Measurements from ENCODE around the gene ANKRD35.

The ANKRD35 gene

GRCh38 chr1:145886390-145886789 lies 724 bp upstream of the ANKRD35 start:
- Mint-ChIP-seq H3K27ac (no peak overlapping the region), H3K27me3 (peaks cover 25% of the 10 kb centered on the region), H3K9me3 (no peaks in the 10 kb centered on the region), H3K4me1 (ENCODE audit: low read depth) (peaks cover 20% of the 10 kb centered on the region), H3K36me3 (ENCODE audit: low read depth) (no peaks in the 10 kb centered on the region), H3K4me3 (peak overlapping the region; percentile 83)
- DNase-seq: no peak

GRCh38 chr1:145884675-145885074 lies 991 bp downstream of the ANKRD35 start:
- Mint-ChIP-seq H3K4me3 (peak overlapping the region; percentile 83), H3K27me3 (peaks cover 25% of the 10 kb centered on the region), H3K27ac (no peak overlapping the region), H3K4me1 (ENCODE audit: low read depth) (peaks cover 20% of the 10 kb centered on the region), H3K9me3 (no peaks in the 10 kb centered on the region), H3K36me3 (ENCODE audit: low read depth) (no peaks in the 10 kb centered on the region)
- no peak for DNase-seq

DNA sequence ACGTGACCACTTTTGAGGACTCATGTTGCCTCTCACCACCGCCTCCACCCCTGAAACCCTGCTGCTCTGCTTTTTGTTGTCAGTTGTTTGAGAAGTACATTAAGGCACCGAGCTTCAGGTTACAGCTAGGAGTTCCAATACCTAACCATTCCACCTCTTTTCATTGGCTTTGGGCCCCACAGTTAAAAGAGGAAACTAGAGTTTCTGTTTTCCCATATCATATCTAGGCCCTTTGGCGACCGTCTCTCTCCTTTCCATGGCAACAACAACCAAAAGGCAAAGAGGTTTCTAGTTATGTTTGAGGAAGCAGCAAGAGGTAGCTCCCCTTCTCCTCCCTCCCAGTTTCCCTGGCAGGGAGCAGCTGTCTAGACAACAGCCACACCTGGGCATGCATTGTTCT lies 5.9 kb downstream of the ANKRD35 start:
- Mint-ChIP-seq H3K4me3 (no peak overlapping the region), H3K36me3 (ENCODE audit: low read depth) (no peaks in the 10 kb centered on the region), H3K9me3 (no peaks in the 10 kb centered on the region), H3K27me3 (peaks cover 19% of the 10 kb centered on the region), H3K27ac (no peak overlapping the region), H3K4me1 (ENCODE audit: low read depth) (peaks cover 3% of the 10 kb centered on the region)
- no peak for DNase-seq

DNA sequence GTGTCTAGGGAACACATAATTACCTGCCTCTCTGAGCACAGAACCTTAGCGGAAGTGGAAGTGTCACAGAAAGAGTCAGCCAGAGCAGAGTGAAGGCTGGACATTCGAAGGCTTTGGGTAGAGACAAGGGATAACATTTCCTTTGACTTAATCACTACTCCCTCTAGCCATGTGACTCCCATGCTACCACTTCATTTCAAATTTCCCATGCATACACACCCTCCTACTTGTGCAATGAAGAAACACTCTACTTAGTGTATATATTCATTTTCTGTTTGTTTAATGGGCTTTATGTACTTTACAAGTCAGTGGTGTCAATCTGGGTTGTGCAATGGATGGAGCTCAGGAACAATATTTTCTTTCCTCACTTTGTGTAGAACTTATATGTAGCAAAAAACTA lies 6.9 kb downstream of the ANKRD35 start:
- no peak for DNase-seq
- H3K27me3 Mint-ChIP-seq: peaks cover 8% of the 10 kb centered on the region
- no peaks in the 10 kb centered on the region for H3K36me3 Mint-ChIP-seq (ENCODE audit: low read depth)
- no peaks in the 10 kb centered on the region for H3K4me1 Mint-ChIP-seq (ENCODE audit: low read depth)
- no peak overlapping the region for H3K4me3 Mint-ChIP-seq
- H3K9me3 Mint-ChIP-seq: no peaks in the 10 kb centered on the region
- H3K27ac Mint-ChIP-seq: no peak overlapping the region

DNA sequence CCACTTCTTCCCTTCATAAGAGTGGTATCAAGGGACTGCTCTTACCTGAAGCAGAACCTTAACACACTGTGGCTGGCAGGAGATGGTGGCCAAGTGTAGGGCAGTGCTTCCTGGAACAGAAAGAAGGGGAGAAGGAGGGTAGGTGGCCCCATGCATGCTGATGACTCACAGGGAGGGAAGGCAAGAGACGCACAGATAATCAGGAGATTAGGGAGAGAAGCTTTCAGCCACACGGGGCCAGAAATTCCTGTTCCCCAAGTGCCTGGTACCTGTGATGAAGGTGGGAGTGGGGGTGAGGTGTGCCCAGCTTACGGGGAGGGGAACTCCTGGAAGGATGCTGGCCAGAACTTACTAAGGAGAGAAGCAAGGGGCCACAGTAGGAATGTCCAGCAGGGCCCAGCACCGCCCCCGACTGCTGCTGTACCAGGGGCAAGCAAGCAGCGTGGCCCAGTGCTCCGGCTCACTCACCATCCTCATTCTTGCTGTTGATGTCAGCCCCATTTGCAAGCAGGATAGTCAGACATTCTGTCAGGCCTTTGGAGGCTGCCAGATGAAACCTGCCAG lies 7.7 kb downstream of the ANKRD35 start:
- H3K27ac Mint-ChIP-seq: no peak overlapping the region
- DNase-seq: no peak
- peaks cover 5% of the 10 kb centered on the region for H3K27me3 Mint-ChIP-seq
- no peak overlapping the region for H3K4me3 Mint-ChIP-seq
- no peaks in the 10 kb centered on the region for H3K9me3 Mint-ChIP-seq
- peaks cover under 1% of the 10 kb centered on the region for H3K4me1 Mint-ChIP-seq (ENCODE audit: low read depth)
- no peaks in the 10 kb centered on the region for H3K36me3 Mint-ChIP-seq (ENCODE audit: low read depth)

- Mint-ChIP-seq H3K36me3 (ENCODE audit: low read depth) (no peaks in the 10 kb centered on the region), H3K4me3 (no peak overlapping the region), H3K9me3 (no peaks in the 10 kb centered on the region), H3K4me1 (ENCODE audit: low read depth) (peaks cover 17% of the 10 kb centered on the region), H3K27me3 (peaks cover 9% of the 10 kb centered on the region), H3K27ac (no peak overlapping the region)
- no peak for DNase-seq
These were observed 11.0 kb downstream of the ANKRD35 start for GRCh38 chr1:145874646-145875045.

DNA sequence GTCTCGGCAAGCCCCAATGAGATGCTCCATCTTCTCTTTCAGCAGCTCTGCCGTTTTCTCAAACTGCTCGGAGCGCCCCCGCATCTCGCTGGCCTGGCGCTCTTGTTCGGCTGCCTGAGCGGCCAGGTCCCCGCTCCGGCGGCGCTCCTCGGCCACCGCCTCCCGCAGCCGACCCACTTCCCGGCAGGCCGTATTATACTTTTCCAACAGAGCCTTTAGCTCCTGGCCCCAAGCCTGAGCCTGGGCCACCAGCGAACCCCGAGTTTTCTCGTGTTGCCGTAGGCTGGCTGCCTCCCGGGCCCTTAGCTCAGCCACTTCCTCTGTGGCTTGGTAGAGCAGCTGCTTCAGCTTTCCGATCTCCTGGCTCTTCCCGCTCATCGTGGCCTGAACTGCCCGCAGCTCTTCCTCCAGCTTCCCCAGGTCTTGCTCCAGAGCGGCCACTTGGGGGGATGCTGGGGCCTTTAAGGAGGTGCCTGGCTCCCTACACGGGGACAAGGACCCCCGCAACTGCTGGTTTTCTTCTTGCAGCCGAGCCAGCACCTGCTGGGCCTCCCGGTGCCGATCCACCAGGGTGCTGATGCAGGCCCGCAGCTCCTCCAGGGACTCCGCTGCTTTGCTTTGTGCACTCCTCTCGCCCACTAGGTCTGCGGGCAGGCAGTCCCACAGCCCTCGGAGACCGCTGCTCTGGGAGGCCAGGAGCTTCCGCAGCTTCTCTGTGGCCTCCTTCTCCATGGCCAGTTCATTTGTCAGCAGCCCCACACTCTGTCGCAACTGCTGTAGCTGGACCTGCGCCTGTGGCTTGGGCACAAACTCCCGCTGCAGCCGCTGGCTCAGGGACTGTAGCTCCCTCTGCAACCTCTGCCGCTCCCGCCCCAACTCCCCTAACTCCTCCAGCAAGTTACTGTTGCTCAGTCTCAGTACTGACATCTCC lies 13.4 kb downstream of the ANKRD35 start:
- peaks cover 17% of the 10 kb centered on the region for H3K4me1 Mint-ChIP-seq (ENCODE audit: low read depth)
- H3K27me3 Mint-ChIP-seq: peaks cover 9% of the 10 kb centered on the region
- H3K36me3 Mint-ChIP-seq (ENCODE audit: low read depth): no peaks in the 10 kb centered on the region
- H3K4me3 Mint-ChIP-seq: peak overlapping the region; percentile 68
- H3K27ac Mint-ChIP-seq: peak overlapping the region; percentile 69
- peak; percentile 69 for DNase-seq
- H3K9me3 Mint-ChIP-seq: no peaks in the 10 kb centered on the region

- Mint-ChIP-seq H3K27me3 (peaks cover 9% of the 10 kb centered on the region), H3K4me3 (no peak overlapping the region), H3K4me1 (ENCODE audit: low read depth) (peaks cover 17% of the 10 kb centered on the region), H3K36me3 (ENCODE audit: low read depth) (no peaks in the 10 kb centered on the region), H3K9me3 (no peaks in the 10 kb centered on the region), H3K27ac (no peak overlapping the region)
- no peak for DNase-seq
These were observed 17.4 kb downstream of the ANKRD35 start for GRCh38 chr1:145868232-145868631.

GRCh38 chr1:145863282-145864018 lies 22.2 kb downstream of the ANKRD35 start:
- Mint-ChIP-seq H3K9me3 (no peaks in the 10 kb centered on the region), H3K27me3 (no peaks in the 10 kb centered on the region), H3K4me3 (no peak overlapping the region), H3K27ac (no peak overlapping the region), H3K36me3 (ENCODE audit: low read depth) (peaks cover 5% of the 10 kb centered on the region), H3K4me1 (ENCODE audit: low read depth) (peaks cover 7% of the 10 kb centered on the region)
- no peak for DNase-seq

- Mint-ChIP-seq H3K9me3 (no peaks in the 10 kb centered on the region), H3K36me3 (ENCODE audit: low read depth) (peaks cover 27% of the 10 kb centered on the region), H3K27me3 (no peaks in the 10 kb centered on the region), H3K4me1 (ENCODE audit: low read depth) (peaks cover 17% of the 10 kb centered on the region), H3K4me3 (peak overlapping the region; percentile 93), H3K27ac (peak overlapping the region; percentile 90)
- peak; percentile 86 for DNase-seq
These were observed 26.1 kb downstream of the ANKRD35 start for GRCh38 chr1:145859491-145860023.

- peaks cover 33% of the 10 kb centered on the region for H3K36me3 Mint-ChIP-seq (ENCODE audit: low read depth)
- peak within 1 kb of the TSS; percentile 90 for H3K27ac Mint-ChIP-seq
- H3K4me1 Mint-ChIP-seq (ENCODE audit: low read depth): peaks cover 17% of the 10 kb centered on the region
- no peaks in the 10 kb centered on the region for H3K27me3 Mint-ChIP-seq
- H3K9me3 Mint-ChIP-seq: no peaks in the 10 kb centered on the region
- DNase-seq: peak; percentile 93
- peak within 1 kb of the TSS; percentile 93 for H3K4me3 Mint-ChIP-seq
These were observed 26.7 kb downstream of the ANKRD35 start, which contains the start of gene PIAS3 for GRCh38 chr1:145858901-145859490. Gene PIAS3 (minus strand): TSS chr1:145859081. CDS start chr1:145858990, 91 bp downstream.

GRCh38 chr1:145858238-145858900 lies 27.3 kb downstream of the ANKRD35 start:
- peak overlapping the region; percentile 93 for H3K4me3 Mint-ChIP-seq

DNA sequence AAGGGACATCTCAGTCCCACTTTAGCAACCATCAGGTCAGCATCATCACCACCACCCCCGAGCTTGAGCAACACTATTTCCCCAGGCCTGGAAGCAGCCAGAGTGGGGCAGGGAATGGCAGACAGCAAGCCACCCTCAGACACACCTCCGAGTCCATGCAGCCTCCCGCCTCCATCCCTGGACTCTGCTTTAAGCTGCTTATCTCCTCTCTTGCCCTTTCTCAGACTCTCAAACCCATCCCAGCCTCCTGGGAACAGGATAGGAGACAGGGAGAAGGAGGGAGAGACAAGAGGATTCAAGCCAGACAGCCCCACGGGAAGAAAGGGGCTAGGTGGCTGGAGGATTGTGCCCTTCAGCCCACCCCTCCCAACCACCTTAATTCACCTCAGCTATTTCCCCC lies 28.5 kb downstream of the ANKRD35 start:
- DNase-seq: no peak
- Mint-ChIP-seq H3K27me3 (no peaks in the 10 kb centered on the region), H3K4me1 (ENCODE audit: low read depth) (peaks cover 17% of the 10 kb centered on the region), H3K9me3 (no peaks in the 10 kb centered on the region), H3K27ac (no peak overlapping the region), H3K4me3 (peak overlapping the region; percentile 93), H3K36me3 (ENCODE audit: low read depth) (peaks cover 44% of the 10 kb centered on the region)

More at GRCh38 chr1:145858238-145858900, 27.3 kb downstream of the ANKRD35 start:
- Mint-ChIP-seq H3K9me3 (no peaks in the 10 kb centered on the region), H3K27ac (peak overlapping the region; percentile 90), H3K36me3 (ENCODE audit: low read depth) (peaks cover 37% of the 10 kb centered on the region), H3K4me1 (ENCODE audit: low read depth) (peaks cover 17% of the 10 kb centered on the region), H3K27me3 (no peaks in the 10 kb centered on the region)
- DNase-seq: no peak

All from activated T-cell treated with anti-CD3 and anti-CD28 coated beads, Interleukin-2, amount 50 U/mL, for 24 hours (primary cell).